HG03442 (cell line): ENCODE measurements around the gene CIC.

Experiments used
- ATAC-seq: cut with Tn5 transposase; IDR thresholded peaks from one replicate; pipeline ENCODE4 v1.9.1; 2021; ENCODE audit warnings: mild to moderate bottlenecking, moderate library complexity; ENCODE audit not compliant: unreplicated experiment

The CIC gene

GRCh38 chr19:42303876-42304275 lies 34.8 kb downstream of the CIC start:
- ATAC-seq, result no peak

GRCh38 chr19:42306646-42307045 lies 37.6 kb downstream of the CIC start:
- ATAC-seq, result no peak

GRCh38 chr19:42309686-42310085 lies 40.6 kb downstream of the CIC start:
- ATAC-seq, result no peak

GRCh38 chr19:42311657-42312056 lies 42.6 kb downstream of the CIC start:
- ATAC-seq, result no peak

GRCh38 chr19:42312370-42312769 lies 43.3 kb downstream of the CIC start:
- ATAC-seq, result no peak

- ATAC-seq, result no peak
Measured at GRCh38 chr19:42313096-42313839, 44.2 kb downstream of the CIC start, which contains the start of gene TMEM145. TMEM145 (plus strand) TSS chr19:42313309; CDS start chr19:42313377, 68 bp downstream.

- ATAC-seq, result no peak
Measured at GRCh38 chr19:42313840-42314755, 45.0 kb downstream of the CIC start.

GRCh38 chr19:42315024-42315423 lies 46.0 kb downstream of the CIC start:
- ATAC-seq, result no peak

GRCh38 chr19:42316223-42317211 lies 47.5 kb downstream of the CIC start:
- no peak for ATAC-seq

GRCh38 chr19:42317535-42317934 lies 48.5 kb downstream of the CIC start:
- no peak for ATAC-seq

GRCh38 chr19:42322305-42322704 lies 53.3 kb downstream of the CIC start:
- no peak for ATAC-seq

GRCh38 chr19:42323473-42323851 lies 54.4 kb downstream of the CIC start:
- no peak for ATAC-seq

GRCh38 chr19:42323852-42324654 lies 55.0 kb downstream of the CIC start:
- no peak for ATAC-seq

GRCh38 chr19:42324655-42325307 lies 55.7 kb downstream of the CIC start:
- ATAC-seq, result no peak

- peak; percentile 78 for ATAC-seq
Measured at GRCh38 chr19:42325308-42325895, 56.4 kb downstream of the CIC start, which contains the start of gene MEGF8. MEGF8 (plus strand) TSS chr19:42325635; CDS start chr19:42326244, 609 bp downstream.

- ATAC-seq, result peak; percentile 13
Measured at GRCh38 chr19:42325896-42326771, 57.1 kb downstream of the CIC start.

GRCh38 chr19:42326969-42327368 lies 57.9 kb downstream of the CIC start:
- ATAC-seq, result no peak

- ATAC-seq, result no peak
Measured at GRCh38 chr19:42327381-42327780, 58.3 kb downstream of the CIC start.
